ENCODE measurements around the gene RIPPLY3. TPM values are rescaled to one million over a fixed set of nuclear protein-coding genes. Genes with fewer than 3 reads are reported as not detected.

RIPPLY3 gene
- total RNA-seq, 1 donor from 2014 or later: not detected

DNA sequence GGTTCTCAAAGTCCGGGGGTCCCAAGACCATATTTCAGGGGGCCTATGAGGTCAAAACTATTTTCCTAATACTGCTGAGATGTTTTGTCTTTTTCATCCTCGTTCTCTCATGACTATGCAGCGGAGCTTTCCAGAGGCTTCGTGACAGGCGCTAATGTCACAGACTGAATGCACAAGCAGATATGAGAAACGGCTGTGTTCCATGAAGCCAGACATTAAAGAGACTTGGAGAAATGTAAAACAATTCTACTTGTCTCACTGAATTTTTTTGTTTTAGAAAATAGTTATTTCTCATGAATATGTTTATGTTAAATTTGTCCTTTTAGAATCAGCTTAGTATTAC, 56.1 kb downstream of the RIPPLY3 start:
- no peak for DNase-seq

DNA sequence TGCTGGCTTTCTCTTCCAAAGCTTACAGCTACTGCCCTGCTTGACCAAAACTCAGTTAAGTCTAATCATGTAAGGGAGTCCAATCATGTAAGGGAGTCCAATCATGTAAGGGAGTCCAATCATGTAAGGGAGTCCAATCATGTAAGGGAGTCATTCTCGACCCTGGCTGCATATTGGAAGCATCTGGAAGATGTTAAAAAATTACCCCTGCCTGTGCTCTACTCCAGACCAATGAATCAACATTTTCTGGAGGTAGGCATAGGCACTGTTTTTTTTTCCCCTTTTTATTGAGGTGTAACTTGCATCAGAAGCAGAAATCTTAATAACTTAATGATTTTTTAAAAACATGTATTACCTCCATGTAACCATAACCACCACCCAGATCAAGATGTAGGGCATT, 56.9 kb downstream of the RIPPLY3 start:
- no peak for DNase-seq

DNA sequence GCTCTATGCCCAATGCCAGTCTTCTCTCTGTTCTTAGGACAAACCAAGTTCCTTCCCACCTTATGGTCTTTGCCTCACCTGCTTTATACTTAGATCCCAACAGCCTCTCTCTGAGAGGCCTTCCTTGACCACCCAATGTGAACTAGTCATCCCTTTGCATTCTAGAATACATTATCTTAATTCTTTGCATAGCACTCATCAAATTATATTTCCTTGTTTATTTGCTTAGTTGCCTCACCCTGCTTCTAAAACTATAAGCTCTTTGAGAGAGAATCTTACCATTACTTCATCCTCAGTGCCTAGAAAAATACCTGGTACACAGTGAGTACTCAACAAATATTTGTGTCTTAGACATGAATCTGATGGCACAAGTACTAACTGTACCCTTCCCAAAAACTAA, 58.3 kb downstream of the RIPPLY3 start:
- DNase-seq: no peak

DNA sequence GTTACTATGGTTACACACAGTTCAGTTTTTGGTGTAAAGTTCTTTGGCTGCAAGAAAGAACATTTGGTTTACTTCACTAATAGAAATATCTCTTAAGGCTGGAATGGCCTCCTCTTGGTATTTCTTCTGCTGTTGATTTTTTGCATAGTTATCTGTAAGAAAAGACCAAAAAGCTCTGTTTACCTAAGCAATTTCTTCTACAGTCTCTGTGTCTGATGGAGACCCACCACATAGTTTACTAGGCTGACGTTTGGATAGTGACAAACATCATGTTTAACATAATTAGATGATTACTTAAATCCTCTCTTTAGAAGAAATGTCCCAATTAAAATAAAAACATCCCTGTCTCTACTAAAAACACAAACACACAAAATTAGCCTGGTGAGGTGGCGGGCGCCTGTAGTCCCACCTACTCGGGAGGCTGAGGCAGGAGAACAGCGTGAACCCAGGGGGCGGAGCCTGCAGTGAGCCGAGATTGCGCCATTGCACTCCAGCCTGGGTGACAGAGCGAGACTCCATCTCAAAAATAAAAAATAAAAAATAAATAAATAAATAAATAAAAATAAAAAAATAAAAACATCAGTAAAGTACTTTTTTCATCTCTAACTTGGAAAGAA, 59.2 kb downstream of the RIPPLY3 start:
- DNase-seq: no peak

Small RNA genes lying within 50 kb of the gene (small RNA-seq; reads per million reads assigned to genes)
- not detected for gene RF00019
- not detected for gene RNU6-696P

Other genes starting within 250 kb of the RIPPLY3 start
- gene HLCS, start 40.0 kb upstream of the RIPPLY3 start, total RNA-seq: 28.1 TPM
- 7.6 TPM for gene PIGP, start 66.4 kb downstream of the RIPPLY3 start, total RNA-seq
- 956 TPM for gene TTC3, start 66.6 kb downstream of the RIPPLY3 start, total RNA-seq

All from occipital lobe (tissue), 3 donors.